HG03571 (cell line): Measurements from ENCODE around the gene RAB7B.

Experiments
- ATAC-seq: cut with Tn5 transposase; IDR thresholded peaks from one replicate; pipeline ENCODE4 v1.9.1; 2021; ENCODE audit not compliant: unreplicated experiment

The RAB7B gene

GRCh38 chr1:205930195-205930577, 73.0 kb downstream of the RAB7B start:
- ATAC-seq = no peak

GRCh38 chr1:205929496-205930194, 73.5 kb downstream of the RAB7B start:
- ATAC-seq = no peak

GRCh38 chr1:205928317-205928716, 74.9 kb downstream of the RAB7B start:
- ATAC-seq = no peak

- no peak for ATAC-seq
Observed at GRCh38 chr1:205927676-205928075, 75.5 kb downstream of the RAB7B start.

- ATAC-seq = no peak
Observed at GRCh38 chr1:205927247-205927646, 75.9 kb downstream of the RAB7B start.
